HepG2 (cell line): ENCODE data around the gene ABCC3. TPM values are rescaled to one million over a fixed set of nuclear protein-coding genes. Genes with fewer than 3 reads are reported as not detected.

Source experiments
- ATAC-seq: fragments of 200-7000 bp; cut with Tn5 transposase; 3 replicates; pipeline ENCODE4 v1.9.1; 2020; ENCODE audit warnings: mild to moderate bottlenecking, moderate library complexity
- BruUV-seq: library from RNA; stranded (reverse); fragments of 400-500 nt; replicated peaks from 2 replicates; lab custom pipeline; 2021; lab: Mats Ljungman, UMichigan
- CTCF ChIA-PET: fragments of 300-600 bp; formaldehyde crosslinking; extraction: SDS; loops from one replicate; lab custom pipeline; 2021; ENCODE audit warnings: low total read pairs, inconsistent platforms, low intra/inter-chr PET ratio; lab: Yijun Ruan, JAX
- POLR2A ChIA-PET: fragments of 350-600 bp; sonication (Branson Sonifier 250); formaldehyde crosslinking; loops from one replicate; lab custom pipeline; 2020; ENCODE audit warnings: antibody characterized with exemption, inconsistent platforms; lab: Yijun Ruan, JAX
- DNase-seq: peaks from one replicate; pipeline ENCODE4 v3.0.0-alpha.2; 2015; ENCODE audit warnings: low spot score
- FAIRE-seq: peaks from 3 replicates; lab custom pipeline; 2011; peaks lifted over from hg19 to GRCh38; lab: Jason Lieb, UNC
- H2AFZ ChIP-seq: one replicate; pipeline ENCODE4 v1.6.1; 2011; ENCODE audit warnings: low read length, inconsistent platforms
- H3K27ac ChIP-seq: fragments of 300-600 bp; 3 replicates; pipeline ENCODE4 v1.8.0; 2011; ENCODE audit warnings: mixed run types, mild to moderate bottlenecking, mixed read lengths, low read length, inconsistent platforms; ENCODE audit not compliant: insufficient read depth; ENCODE audit errors: extremely low read length
- H3K27me3 ChIP-seq, 2 experiments: fragments of 200-600 bp in 1 of 2; 2 replicates in 1 of 2; 3 replicates in 1 of 2; pipeline versions ENCODE4 v1.6.0 to v1.8.0; 2011; ENCODE audit warnings: low read length in 2 of 2, mild to moderate bottlenecking in 2 of 2, moderate library complexity in 2 of 2, inconsistent platforms in 1 of 2; ENCODE audit not compliant: insufficient read depth in 2 of 2, control insufficient read depth in 1 of 2
- H3K36me3 ChIP-seq, 2 experiments: fragments of 200-600 bp in 1 of 2; replicated peaks in 1 of 2; 2 replicates in 1 of 2; 3 replicates in 1 of 2; pipeline versions ENCODE4 v1.5.1 to v1.8.0; 2011; ENCODE audit warnings: low read length in 2 of 2, inconsistent platforms in 1 of 2; ENCODE audit not compliant: insufficient read depth in 2 of 2, control insufficient read depth in 1 of 2
- H3K4me1 ChIP-seq: 2 replicates; pipeline ENCODE4 v1.5.1; 2012; ENCODE audit warnings: low read length, inconsistent platforms; ENCODE audit not compliant: insufficient read depth
- H3K4me2 ChIP-seq: 2 replicates; pipeline ENCODE4 v1.6.0; 2011; ENCODE audit warnings: low read depth, low read length, inconsistent platforms
- H3K4me3 ChIP-seq, 3 experiments: fragments of 200-600 bp in 1 of 3; sonication (generic), shearing (Covaris generic) in 1 of 3; replicated peaks in 1 of 3; 2 replicates each; pipeline ENCODE4 v1.5.1; 2011 to 2016; ENCODE audit warnings: low read length in 3 of 3, inconsistent platforms in 2 of 3, low read depth in 2 of 3, mild to moderate bottlenecking in 2 of 3, control low read depth in 1 of 3, mixed read lengths in 1 of 3; ENCODE audit not compliant: insufficient read depth in 1 of 3
- H3K79me2 ChIP-seq: one replicate; pipeline ENCODE4 v1.6.1; 2011; ENCODE audit warnings: low read length, inconsistent platforms; ENCODE audit not compliant: insufficient read depth
- H3K9ac ChIP-seq: 2 replicates; pipeline ENCODE4 v1.6.0; 2011; ENCODE audit warnings: mild to moderate bottlenecking, low read depth, low read length, inconsistent platforms; ENCODE audit not compliant: insufficient read depth
- H3K9me3 ChIP-seq: 2 replicates; pipeline ENCODE4 v1.5.1; 2012; ENCODE audit warnings: mild to moderate bottlenecking, low read length
- H4K20me1 ChIP-seq: 2 replicates; pipeline ENCODE4 v1.6.0; 2011; ENCODE audit warnings: inconsistent platforms, mild to moderate bottlenecking, low read length, moderate library complexity; ENCODE audit not compliant: insufficient read depth
- BRCA1 ChIP-seq: sonication (generic); formaldehyde crosslinking; IDR thresholded peaks from 2 replicates; pipeline ENCODE4 v1.4.0; 2020; ENCODE audit warnings: missing genetic modification reagents
- CHD2 ChIP-seq: IDR thresholded peaks from 2 replicates; pipeline ENCODE4 v1.6.1; 2011; ENCODE audit warnings: low read depth, low read length, improper control_type of control experiment
- EED ChIP-seq: sonication (generic); formaldehyde crosslinking; IDR thresholded peaks from 2 replicates; pipeline ENCODE4 v1.5.0; 2020; ENCODE audit warnings: mild to moderate bottlenecking, missing genetic modification reagents
- EZH2 ChIP-seq: conservative IDR thresholded peaks from 2 replicates; pipeline ENCODE4 v1.6.1; 2012; ENCODE audit warnings: mild to moderate bottlenecking, low read depth, low read length, moderate library complexity
- GFI1 ChIP-seq: sonication (generic); formaldehyde crosslinking; IDR thresholded peaks from 2 replicates; pipeline ENCODE4 v1.5.0; 2020; ENCODE audit warnings: missing genetic modification reagents, mild to moderate bottlenecking, borderline replicate concordance
- HNF4G ChIP-seq, 2 experiments: sonication (generic) in 1 of 2; formaldehyde crosslinking in 1 of 2; IDR thresholded peaks; 2 replicates each; pipeline versions ENCODE4 v1.4.0 to v1.6.1; 2011 to 2020; ENCODE audit warnings: borderline replicate concordance in 2 of 2, low read depth in 2 of 2, mild to moderate bottlenecking in 2 of 2, low read length in 1 of 2, missing genetic modification reagents in 1 of 2, moderate library complexity in 1 of 2
- ISL2 ChIP-seq: sonication (generic); formaldehyde crosslinking; IDR thresholded peaks from 2 replicates; pipeline ENCODE4 v1.5.0; 2020; ENCODE audit warnings: missing genetic modification reagents
- KDM2A ChIP-seq: sonication (generic); formaldehyde crosslinking; IDR thresholded peaks from 2 replicates; pipeline ENCODE4 v1.4.0; 2020; ENCODE audit warnings: low read depth, missing genetic modification reagents, borderline replicate concordance
- NPAS2 ChIP-seq: sonication (generic); formaldehyde crosslinking; IDR thresholded peaks from 2 replicates; pipeline ENCODE4 v1.8.0; 2022; ENCODE audit warnings: mild to moderate bottlenecking, missing genetic modification reagents, borderline replicate concordance
- POLR2A ChIP-seq, 2 experiments: IDR thresholded peaks; 2 replicates each; pipeline ENCODE4 v1.6.1; 2011; ENCODE audit warnings: low read depth in 2 of 2, low read length in 2 of 2, mild to moderate bottlenecking in 1 of 2, moderate library complexity in 1 of 2; ENCODE audit not compliant: insufficient read depth in 1 of 2
- RFX3 ChIP-seq: IDR thresholded peaks from 2 replicates; pipeline ENCODE4 v1.6.1; 2016; ENCODE audit warnings: missing biosample characterization, missing genetic modification reagents
- SSRP1 ChIP-seq: IDR thresholded peaks from 2 replicates; pipeline ENCODE4 v1.6.1; 2016; ENCODE audit warnings: control low read depth
- TFDP2 ChIP-seq: sonication (generic); formaldehyde crosslinking; IDR thresholded peaks from 2 replicates; pipeline ENCODE4 v1.4.0; 2020; ENCODE audit warnings: missing genetic modification reagents
- TOPORS ChIP-seq: sonication (generic); formaldehyde crosslinking; IDR thresholded peaks from 2 replicates; pipeline ENCODE4 v1.8.0; 2023; ENCODE audit warnings: mild to moderate bottlenecking, missing genetic modification reagents
- ZKSCAN5 ChIP-seq: sonication (generic); formaldehyde crosslinking; IDR thresholded peaks from 2 replicates; pipeline ENCODE4 v1.5.1; 2020; ENCODE audit warnings: mild to moderate bottlenecking, missing genetic modification reagents
- ZNF101 ChIP-seq: sonication (generic); formaldehyde crosslinking; IDR thresholded peaks from 2 replicates; pipeline ENCODE4 v1.4.0; 2020; ENCODE audit warnings: mild to moderate bottlenecking, low read depth, missing genetic modification reagents, borderline replicate concordance
- ZNF331 ChIP-seq: sonication (generic); formaldehyde crosslinking; IDR thresholded peaks from 2 replicates; pipeline ENCODE4 v1.4.0; 2020; ENCODE audit warnings: missing genetic modification reagents
- ZNF549 ChIP-seq: sonication (generic); formaldehyde crosslinking; IDR thresholded peaks from 2 replicates; pipeline ENCODE4 v1.5.0; 2020; ENCODE audit warnings: missing genetic modification reagents
- ZNF652 ChIP-seq: IDR thresholded peaks from 2 replicates; pipeline ENCODE4 v1.6.1; 2016; ENCODE audit warnings: low read depth, borderline replicate concordance
- ZNF747 ChIP-seq: sonication (generic); formaldehyde crosslinking; IDR thresholded peaks from 2 replicates; pipeline ENCODE4 v1.8.1; 2023; ENCODE audit warnings: missing genetic modification reagents, mild to moderate bottlenecking, borderline replicate concordance
- ZNF768 ChIP-seq: sonication (generic); formaldehyde crosslinking; IDR thresholded peaks from 2 replicates; pipeline ENCODE4 v1.4.0; 2020; ENCODE audit warnings: missing genetic modification reagents
- ZNF788 ChIP-seq: sonication (generic); formaldehyde crosslinking; IDR thresholded peaks from 2 replicates; pipeline ENCODE4 v1.5.0; 2020; ENCODE audit warnings: mild to moderate bottlenecking, missing genetic modification reagents, borderline replicate concordance
- WGBS: methylation state at CpG from one replicate; pipeline ENCODE4 v1.1.6; 2017; ENCODE audit warnings: low lambda C conversion rate; 5-methylcytosine and 5-hydroxymethylcytosine counted together
- in situ Hi-C: cut with HindIII; loops from 2 replicates; pipeline ENCODE4 v1.10.0; 2017; ENCODE audit warnings: low pct_unique_long_range_greater_than_20kb; ENCODE audit not compliant: extremely low pct_ligation_motif_present
- intact Hi-C: fragments of 100-400 bp; cut with micrococcal nuclease; formaldehyde crosslinking; loops from one replicate; pipeline ENCODE4 v1.10.0; 2022; ENCODE audit not compliant: unreplicated experiment
- polyA plus RNA-seq, 8 experiments: library from polyadenylated mRNA; depleted of rRNA in 3 of 8; stranded (reverse) in 7 of 8; unstranded in 1 of 8; fragments of >200 nt; fragmentation: Illumina TruSeq in 4 of 8; extraction: Trizol in 4 of 8; gene quantifications; 2 replicates each; pipeline versions ENCODE4 v1.2.1 to v1.2.3, GENCODE V29; 2011 to 2016; ENCODE audit warnings: low read depth in 4 of 8, missing spikeins in 1 of 8, mixed read lengths in 1 of 8; ENCODE audit not compliant: insufficient read depth in 1 of 8
- total RNA-seq, 5 experiments: library from RNA; depleted of rRNA; stranded (reverse); fragments of >200 nt; fragmentation: Illumina TruSeq; extraction: Trizol; gene quantifications; 2 replicates each; pipeline ENCODE4 v1.2.3, GENCODE V29; 2016; ENCODE audit warnings: low read depth in 1 of 5
- TF ChIP-seq, protein P1 (sequence below): sonication (generic); formaldehyde crosslinking; IDR thresholded peaks from 2 replicates; pipeline ENCODE4 v1.5.1; 2020; ENCODE audit warnings: mild to moderate bottlenecking, missing genetic modification reagents

Gene ABCC3
- total and polyA plus RNA-seq, 2 of the 13 experiments (the other 11 are each of a cell fraction or from before 2014, with no cell fraction given) = 25.2 to 50.7 TPM

DNA sequence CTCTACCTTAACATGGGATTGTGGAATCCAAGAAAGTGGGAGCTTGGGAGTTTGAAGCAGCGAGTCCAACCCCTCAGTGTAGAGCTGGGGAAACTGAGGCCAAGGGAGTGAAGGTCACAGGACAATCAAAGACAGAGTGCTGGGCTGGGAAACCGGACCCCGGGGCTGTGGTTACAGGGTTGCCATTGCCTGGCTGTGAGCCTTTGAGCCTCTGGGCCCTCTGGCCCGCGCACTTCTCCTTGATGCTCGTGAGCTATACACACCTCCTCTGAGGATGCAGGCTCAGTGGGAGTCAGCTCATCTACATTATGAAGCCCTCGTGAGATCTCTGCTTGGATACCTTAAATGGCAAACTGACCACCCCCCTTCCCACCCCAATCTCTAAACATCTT, 2.1 kb downstream of the ABCC3 start:
- H3K4me3 ChIP-seq = peak overlapping the region in 2 of 3 experiments; percentile 5 to 82; a peak in 2 of 6 replicates
- BruUV-seq = no TSS peak
- peak overlapping the region; percentile 70 for H3K9ac ChIP-seq
- no peak for FAIRE-seq
- WGBS = 72% methylated on average over 7 of the region's 7 CpGs
- TF ChIP-seq SSRP1 (0 out of 2 replicates have a peak, but pooled peaks have one; percentile 30), CHD2 (no peak), EZH2 (no peak), ZNF788 (0 out of 2 replicates have a peak, but pooled peaks have one; percentile 1), ZNF101 (CRISPR knock-in tag) (0 out of 2 replicates have a peak, but pooled peaks have one; percentile 13), ISL2 (CRISPR knock-in tag) (no peak), ZKSCAN5 (no peak), GFI1 (CRISPR knock-in tag) (0 out of 2 replicates have a peak, but pooled peaks have one; percentile 6), KDM2A (CRISPR knock-in tag) (0 out of 2 replicates have a peak, but pooled peaks have one; percentile 10), ZNF768 (no peak), TOPORS (CRISPR knock-in tag) (no peak), BRCA1 (CRISPR knock-in tag) (no peak), HNF4G (IDR thresholded peaks at IDR 0.05; ENCODE audit: borderline replicate concordance, low read depth, low read length) (no peak), HNF4G (CRISPR knock-in tag; IDR thresholded peaks at IDR 0.05; ENCODE audit: borderline replicate concordance, low read depth) (no peak), ZNF747 (CRISPR knock-in tag) (0 out of 2 replicates have a peak, but pooled peaks have one; percentile 1), ZNF549 (no peak), ZNF652 (CRISPR knock-in tag) (no peak), RFX3 (CRISPR knock-in tag) (no peak), EED (CRISPR knock-in tag) (0 out of 2 replicates have a peak, but pooled peaks have one; percentile 12), POLR2A (IDR thresholded peaks at IDR 0.05; ENCODE audit: insufficient read depth in 1 of 2, low read depth in 2 of 2, low read length in 2 of 2) (no peak), TFDP2 (CRISPR knock-in tag) (no peak), NPAS2 (CRISPR knock-in tag) (0 out of 2 replicates have a peak, but pooled peaks have one; percentile 13), ZNF331 (CRISPR knock-in tag) (0 out of 2 replicates have a peak, but pooled peaks have one; percentile 0)
- TF ChIP-seq, protein P1, sequence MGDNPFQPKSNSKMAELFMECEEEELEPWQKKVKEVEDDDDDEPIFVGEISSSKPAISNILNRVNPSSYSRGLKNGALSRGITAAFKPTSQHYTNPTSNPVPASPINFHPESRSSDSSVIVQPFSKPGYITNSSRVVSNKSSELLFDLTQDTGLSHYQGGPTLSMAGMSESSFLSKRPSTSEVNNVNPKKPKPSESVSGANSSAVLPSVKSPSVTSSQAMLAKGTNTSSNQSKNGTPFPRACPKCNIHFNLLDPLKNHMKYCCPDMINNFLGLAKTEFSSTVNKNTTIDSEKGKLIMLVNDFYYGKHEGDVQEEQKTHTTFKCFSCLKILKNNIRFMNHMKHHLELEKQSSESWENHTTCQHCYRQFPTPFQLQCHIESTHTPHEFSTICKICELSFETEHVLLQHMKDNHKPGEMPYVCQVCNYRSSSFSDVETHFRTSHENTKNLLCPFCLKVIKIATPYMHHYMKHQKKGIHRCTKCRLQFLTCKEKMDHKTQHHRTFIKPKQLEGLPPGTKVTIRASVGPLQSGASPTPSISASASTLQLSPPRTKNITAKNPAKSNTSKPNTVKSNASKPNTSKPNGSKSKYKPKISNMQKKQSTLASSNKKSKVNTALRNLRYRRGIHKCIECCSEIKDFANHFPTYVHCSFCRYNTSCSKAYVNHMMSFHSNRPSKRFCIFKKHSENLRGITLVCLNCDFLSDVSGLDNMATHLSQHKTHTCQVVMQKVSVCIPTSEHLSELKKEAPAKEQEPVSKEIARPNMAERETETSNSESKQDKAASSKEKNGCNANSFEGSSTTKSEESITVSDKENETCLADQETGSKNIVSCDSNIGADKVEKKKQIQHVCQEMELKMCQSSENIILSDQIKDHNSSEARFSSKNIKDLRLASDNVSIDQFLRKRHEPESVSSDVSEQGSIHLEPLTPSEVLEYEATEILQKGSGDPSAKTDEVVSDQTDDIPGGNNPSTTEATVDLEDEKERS = no peak
- peaks cover 0 to 19% of the 10 kb centered on the region in 2 experiments; a peak in 2 of 5 replicates for H3K27me3 ChIP-seq
- peak overlapping the region; percentile 73 for H3K27ac ChIP-seq
- intact Hi-C loops = no loop called here
- H3K4me1 ChIP-seq = peaks cover 95% of the 10 kb centered on the region
- H2AFZ ChIP-seq = no peak overlapping the region
- peak overlapping the region; percentile 87 for H3K4me2 ChIP-seq
- H3K9me3 ChIP-seq = no peaks in the 10 kb centered on the region
- H3K79me2 ChIP-seq = peaks cover 9% of the 10 kb centered on the region
- POLR2A ChIA-PET = interaction anchor here (0.6 to 19.8 kb wide), 8 partner anchors 9 to 126 kb away, joined by 3 to 839 read pairs (median 12); partner anchors contain the start of gene ANKRD40
- no peak for DNase-seq
- H3K36me3 ChIP-seq = no peaks in the 10 kb centered on the region
- H4K20me1 ChIP-seq = no peaks in the 10 kb centered on the region
- in situ Hi-C loops = no loop called here
- CTCF ChIA-PET = no interaction called here
- no peak for ATAC-seq
